Erythroblast (primary cell): ENCODE results near the gene TOR1B.
A peak's percentile ranks its signal among the peaks of the same experiment; 100 is the strongest.
"Not testable (repeated sequence)": the region's sequence is repeated elsewhere in the genome, so short reads cannot be mapped to it uniquely, and the experiment has no call there.

Source experiments
- DNase-seq, 2 experiments: peaks; one replicate each; lab custom pipeline; 2025; lab: John Stamatoyannopoulos, UW
- GATA1 ChIP-seq: IDR thresholded peaks from 2 replicates; pipeline ENCODE4 v1.6.1; 2011; ENCODE audit warnings: low read depth, mild to moderate bottlenecking, control low read depth, low read length, moderate library complexity
- POLR2A ChIP-seq: IDR thresholded peaks from 2 replicates; pipeline ENCODE4 v1.6.1; 2011; ENCODE audit warnings: mild to moderate bottlenecking, low read length

Gene TOR1B

DNA sequence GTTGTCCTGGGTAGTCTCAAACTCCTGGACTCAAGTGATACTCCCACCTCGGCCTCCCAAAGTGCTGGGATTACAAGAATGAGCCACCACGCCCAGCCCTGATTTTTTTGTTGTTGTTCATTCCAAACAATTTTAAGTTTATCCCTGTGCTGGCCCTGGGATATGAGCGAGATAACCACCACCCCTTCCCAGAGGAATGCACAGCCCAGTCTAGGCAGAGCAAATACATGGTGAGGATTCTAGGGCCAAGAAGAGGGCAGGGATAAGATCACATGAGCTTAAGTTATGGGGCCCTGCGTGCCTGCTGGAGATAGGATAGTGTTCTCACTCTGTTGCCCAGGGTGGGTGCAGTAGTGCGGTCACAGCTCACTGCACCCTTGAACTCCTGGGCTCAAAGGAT lies 21.0 kb upstream of the TOR1B start:
- peak in 1 of 2 experiments; percentile 33 for DNase-seq
- no peak for TF ChIP-seq POLR2A
- TF ChIP-seq GATA1, result no peak

DNA sequence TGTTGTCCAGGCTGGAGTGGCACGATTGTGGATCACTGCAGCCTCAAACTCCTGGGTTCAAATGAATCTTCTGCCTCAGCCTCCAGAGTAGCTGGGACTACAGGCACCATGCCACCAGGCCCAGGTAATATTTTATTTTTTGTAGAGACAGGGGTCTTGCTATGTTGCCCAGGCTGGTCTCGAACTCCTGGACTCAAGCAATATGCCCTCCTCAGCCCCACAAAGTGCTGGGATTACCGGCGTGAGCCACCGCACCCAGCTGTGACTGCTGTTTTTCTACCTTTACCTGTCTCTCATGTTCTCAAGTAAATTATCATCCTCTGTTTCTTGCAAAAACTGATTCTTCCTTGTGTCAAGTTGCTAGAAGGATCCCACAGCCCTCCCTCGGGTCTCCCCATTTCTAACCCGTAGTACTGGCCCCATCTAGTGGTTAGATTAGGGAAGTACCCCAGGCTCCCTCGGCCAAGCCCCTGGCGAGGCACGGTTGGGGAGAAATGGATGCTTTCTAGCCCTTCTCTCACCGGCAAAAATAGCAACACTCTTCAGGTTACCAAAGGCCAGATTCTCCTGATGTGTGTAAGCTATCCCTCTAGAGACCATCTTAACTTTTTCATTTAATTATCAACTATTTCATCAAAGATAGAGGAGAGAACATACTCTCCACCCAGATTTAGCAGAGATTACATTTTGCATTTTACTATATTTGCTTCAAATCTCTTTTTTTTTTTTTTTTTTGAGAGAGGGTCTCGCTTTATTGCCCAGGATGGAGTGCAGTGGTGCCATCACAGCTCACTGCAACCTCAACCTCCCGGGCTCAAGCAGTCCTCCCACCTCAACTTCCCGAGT lies 19.2 kb upstream of the TOR1B start:
- no peak for TF ChIP-seq GATA1
- no peak for TF ChIP-seq POLR2A
- DNase-seq, result peak; percentile 79 to 85

DNA sequence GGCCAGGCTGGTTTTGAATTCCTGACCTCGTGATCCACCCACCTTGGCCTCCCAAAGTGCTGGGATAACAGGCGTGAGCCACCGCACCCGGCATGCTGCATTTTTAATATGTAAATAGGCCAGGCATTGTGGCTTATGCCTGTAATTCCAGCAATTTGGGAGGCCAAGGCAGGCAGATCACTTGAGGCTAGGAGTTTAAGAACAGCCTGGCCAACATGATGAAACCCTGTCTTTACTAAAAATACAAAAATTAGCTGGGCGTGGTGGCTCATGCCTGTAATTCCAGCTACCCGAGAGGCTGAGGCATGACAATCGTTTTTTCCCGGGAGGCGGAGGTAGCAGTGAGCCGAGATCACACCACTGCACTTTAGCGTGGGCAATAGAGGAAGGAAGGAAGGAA lies 18.0 kb upstream of the TOR1B start:
- not testable (repeated sequence) for DNase-seq

DNA sequence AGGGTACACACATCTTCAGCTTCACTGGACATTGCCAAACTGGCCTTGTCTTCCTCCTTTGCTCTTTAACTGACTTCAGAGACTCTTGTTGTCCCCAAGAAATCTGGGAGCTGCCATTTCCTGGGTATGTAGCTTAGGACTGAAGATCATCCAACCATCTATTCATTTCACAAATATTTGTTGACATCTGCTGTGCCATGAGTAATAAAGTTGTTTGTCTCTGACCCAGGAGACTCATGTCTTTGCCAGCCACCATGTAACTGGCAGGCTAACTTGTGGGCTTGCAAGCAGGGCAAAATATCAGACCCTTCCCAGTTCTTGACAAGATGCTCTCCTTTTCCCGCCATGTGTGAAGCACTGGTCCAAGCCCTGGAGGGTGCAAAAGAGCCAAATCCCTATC lies 17.1 kb upstream of the TOR1B start:
- DNase-seq, result no peak
- TF ChIP-seq POLR2A (no peak), GATA1 (no peak)

DNA sequence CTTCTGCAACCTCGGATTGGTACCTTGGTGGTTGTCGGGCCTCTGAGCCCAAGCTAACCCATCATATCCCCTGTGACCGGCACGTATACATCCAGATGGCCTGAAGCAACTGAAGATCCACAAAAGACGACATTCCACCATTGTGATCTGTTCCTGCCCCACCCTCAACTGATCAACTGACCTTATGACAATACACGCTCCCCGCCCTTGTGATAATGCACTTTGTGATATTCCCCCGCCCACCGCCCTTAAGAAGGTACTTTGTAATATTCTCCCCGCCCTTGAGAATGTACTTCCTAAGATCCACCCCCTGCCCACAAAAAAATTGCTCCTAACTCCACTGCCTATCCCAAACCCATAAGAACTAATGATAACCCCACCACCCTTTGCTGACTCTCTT lies 16.5 kb upstream of the TOR1B start:
- DNase-seq, result peak in 1 of 2 experiments; percentile 41
- TF ChIP-seq GATA1, result no peak
- TF ChIP-seq POLR2A, result no peak

DNA sequence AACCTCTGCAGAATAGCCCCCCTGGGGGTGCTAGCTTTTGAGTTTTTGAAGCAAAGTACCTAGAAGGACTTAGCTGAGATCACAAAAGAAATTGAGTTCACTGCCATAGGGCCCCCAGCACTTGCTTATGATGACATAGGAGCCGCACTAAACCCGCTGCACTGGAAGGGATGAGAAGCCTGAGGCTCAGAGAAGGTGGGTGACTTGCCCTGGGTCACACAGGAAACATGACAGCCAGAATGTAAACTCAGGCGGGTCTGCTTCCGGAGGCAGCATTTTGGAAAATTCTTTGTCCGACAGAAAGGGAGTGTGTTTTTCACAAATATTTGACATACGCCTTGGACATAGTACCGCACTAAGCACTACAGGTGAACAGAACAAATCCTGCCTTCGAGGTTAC lies 8.4 kb upstream of the TOR1B start:
- no peak for DNase-seq
- no peak for TF ChIP-seq GATA1
- no peak for TF ChIP-seq POLR2A

DNA sequence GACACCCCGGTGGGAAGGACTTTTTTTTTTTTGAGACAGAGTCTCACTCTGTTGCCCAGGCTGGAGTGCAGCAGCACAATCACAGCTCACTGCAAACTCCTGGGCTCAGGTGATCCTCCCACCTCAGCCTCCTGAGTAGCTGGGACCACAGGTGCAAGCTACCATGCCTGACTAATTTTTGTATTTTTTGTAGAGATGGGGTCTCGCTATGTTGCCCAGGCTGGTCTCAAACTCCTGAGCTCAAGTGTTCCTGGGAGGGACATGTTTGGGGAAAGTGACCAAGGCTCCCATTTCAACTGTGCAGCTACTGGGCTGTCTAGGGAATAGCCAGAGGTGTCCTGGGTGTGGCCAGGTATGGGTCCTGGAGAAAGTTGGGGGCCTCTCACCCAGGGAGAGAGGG lies 7.0 kb upstream of the TOR1B start:
- not testable (repeated sequence) for DNase-seq

DNA sequence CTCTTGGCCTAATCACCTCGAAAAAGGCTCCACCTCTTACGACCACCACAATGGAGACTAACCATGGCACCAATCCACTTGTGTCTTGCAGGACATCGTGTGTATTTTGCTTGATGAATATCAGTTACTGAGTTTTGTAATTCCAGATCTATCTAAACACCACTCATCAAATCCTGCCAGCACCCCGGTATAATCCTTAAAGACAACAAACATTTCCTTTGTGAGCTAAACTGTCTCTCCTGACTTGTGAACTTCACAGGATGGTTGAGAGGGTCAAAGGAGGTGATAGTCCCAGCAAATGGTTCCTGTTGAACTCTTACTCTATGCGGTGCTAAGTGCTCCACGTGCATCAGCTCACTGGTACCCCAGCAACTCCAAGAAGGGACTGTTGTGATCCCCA lies 4.0 kb upstream of the TOR1B start:
- TF ChIP-seq GATA1 (no peak), POLR2A (no peak)
- no peak for DNase-seq

DNA sequence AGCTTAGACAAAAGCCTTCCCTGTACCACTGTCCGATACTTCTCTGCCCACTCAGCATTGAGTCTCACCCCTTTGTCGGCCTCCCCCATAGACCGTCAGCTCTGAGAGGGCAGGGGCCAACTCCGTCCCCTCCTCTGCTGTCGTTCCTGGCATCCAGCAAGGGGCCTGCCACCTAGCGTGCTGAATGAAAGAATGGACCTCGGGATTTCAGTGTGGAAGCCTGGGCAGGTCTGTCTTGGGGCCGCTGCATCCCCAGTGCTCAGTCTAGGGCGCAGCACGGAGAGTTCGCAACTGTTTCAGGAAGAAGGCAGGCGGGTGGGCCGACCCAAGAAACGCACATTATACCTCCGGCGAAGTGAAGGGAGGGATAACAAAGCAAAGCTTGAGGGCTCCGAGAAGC lies 1.5 kb upstream of the TOR1B start:
- DNase-seq, result no peak
- TF ChIP-seq POLR2A (no peak), GATA1 (no peak)

DNA sequence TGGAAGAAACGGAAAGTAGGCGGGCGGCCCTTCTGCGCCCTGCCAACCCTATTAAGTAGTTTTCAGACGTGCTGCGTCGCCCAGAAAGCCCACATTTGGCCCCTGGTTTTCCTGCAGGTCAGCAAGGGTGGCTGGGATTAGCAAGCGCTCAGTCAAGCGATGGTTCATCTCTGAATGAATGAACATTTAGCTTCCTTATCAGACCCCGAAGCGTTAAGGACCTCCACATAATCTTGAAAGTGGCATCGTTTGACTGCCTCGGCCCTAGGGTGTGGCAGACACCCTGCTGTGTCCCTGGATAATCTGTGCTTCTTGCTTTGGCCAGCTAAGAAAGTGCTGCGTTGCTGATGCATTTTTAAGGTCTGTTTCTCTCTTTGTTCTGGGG lies 684 bp downstream of the TOR1B start:
- DNase-seq, result peak; percentile 69 to 78
- TF ChIP-seq GATA1 (no peak), POLR2A (no peak)

DNA sequence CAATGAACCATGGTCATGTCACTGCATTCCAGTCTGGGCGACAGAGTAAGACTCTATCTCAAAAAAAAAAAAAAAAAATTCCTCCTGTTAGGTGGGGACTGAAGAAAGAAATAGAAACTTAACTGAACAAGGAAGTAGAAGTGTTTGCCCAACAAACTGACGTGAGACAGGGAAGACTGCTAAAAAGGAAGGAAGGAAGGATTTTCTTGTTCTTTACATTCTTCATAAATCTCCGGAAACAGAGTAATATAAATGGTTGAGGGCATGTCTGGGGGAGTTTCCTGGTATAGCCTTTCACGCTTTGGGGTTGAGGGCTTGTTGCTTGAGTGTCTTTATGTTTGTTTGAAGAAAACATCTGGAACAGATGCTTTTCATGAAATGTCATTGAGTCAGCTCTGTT lies 3.1 kb downstream of the TOR1B start:
- TF ChIP-seq GATA1, result no peak
- TF ChIP-seq POLR2A, result no peak
- DNase-seq, result no peak

DNA sequence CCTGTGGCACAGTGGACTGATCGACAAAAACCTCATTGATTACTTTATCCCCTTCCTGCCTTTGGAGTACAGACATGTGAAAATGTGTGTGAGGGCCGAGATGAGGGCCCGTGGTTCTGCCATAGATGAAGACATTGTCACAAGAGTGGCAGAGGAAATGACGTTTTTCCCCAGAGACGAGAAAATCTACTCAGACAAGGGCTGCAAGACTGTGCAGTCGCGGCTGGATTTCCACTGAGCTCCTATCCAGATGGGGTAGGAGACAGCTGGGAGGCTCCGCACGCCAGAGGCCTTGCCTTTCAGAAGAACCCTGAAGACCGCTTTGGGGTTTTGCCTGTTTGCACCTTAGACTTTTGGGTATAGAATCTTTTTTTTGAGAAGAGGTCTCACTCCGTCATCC lies 6.4 kb downstream of the TOR1B start:
- DNase-seq, result no peak
- TF ChIP-seq POLR2A (no peak), GATA1 (no peak)

DNA sequence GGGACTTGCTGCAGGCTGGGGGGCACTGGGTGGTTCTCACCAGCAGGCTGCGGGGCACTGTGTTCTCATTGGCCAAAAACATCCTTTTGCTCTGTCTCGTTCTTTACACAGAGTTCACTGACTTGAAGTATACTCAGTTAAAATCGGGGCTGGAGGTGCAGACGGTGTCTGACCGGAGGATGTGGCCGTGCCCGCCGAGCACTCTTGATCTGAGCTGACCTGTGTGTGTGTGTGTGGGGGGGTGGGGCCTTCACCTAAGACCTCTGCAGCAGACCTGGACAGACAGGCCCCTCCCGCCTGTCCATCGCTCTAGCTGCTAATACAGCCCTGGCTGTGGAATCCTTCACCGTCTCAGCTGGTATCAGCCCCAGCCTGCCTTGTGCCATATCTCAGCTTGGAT lies 7.1 kb downstream of the TOR1B start:
- DNase-seq, result no peak
- TF ChIP-seq POLR2A, result peak; percentile 2
- no peak for TF ChIP-seq GATA1

DNA sequence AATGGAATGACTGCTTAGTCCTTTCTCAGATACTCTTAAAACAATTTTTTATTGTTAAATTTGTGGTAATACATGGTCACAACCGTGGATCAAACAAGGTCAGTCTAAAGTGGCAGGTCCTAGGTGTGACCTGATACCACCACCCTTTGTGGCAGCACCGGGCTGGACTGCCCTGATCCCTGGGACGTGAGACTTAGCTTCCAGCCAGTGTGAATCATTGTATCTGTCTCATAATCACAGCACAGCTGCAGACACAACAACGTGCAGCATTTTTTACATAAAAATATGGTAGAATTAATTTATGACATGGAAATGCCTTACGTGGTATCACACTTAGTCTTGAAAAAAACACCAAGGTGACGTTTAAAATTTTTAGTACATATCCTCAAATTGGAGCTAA lies 7.8 kb downstream of the TOR1B start:
- no peak for DNase-seq
- no peak for TF ChIP-seq GATA1

DNA sequence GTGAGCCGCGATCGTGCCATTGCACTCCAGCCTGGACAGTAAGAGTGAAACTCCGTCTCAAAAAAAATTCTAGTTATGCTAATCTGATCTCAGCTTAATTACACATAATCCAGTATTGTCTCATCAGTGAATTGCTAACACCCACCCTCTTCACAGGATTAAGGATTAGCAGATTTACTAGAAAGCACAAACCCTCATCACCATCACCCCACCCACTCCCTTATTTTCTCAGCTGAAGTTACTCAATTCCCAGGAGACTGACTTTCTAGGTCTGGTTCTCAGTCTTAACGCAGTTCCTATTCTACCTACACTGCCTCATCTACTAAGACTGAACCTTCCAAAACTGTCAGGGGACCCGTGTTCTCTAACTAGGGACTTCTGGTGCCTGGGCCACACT lies 9.0 kb downstream of the TOR1B start:
- TF ChIP-seq GATA1 (no peak), POLR2A (no peak)
- DNase-seq, result no peak
